K562 (cell line): ENCODE measurements around the gene KCTD12. TPM values are rescaled to one million over a fixed set of nuclear protein-coding genes. Genes with fewer than 3 reads are reported as not detected.

Experiments
- ATAC-seq: fragments of 200-7000 bp; cut with Tn5 transposase; 3 replicates; pipeline ENCODE4 v1.9.1; 2020; ENCODE audit warnings: moderate library complexity
- BruUV-seq: library from RNA; stranded (reverse); fragments of 400-500 nt; replicated peaks from 2 replicates; lab custom pipeline; 2021; lab: Mats Ljungman, UMichigan
- CTCF ChIA-PET: fragments of 300-600 bp; formaldehyde crosslinking; extraction: SDS; loops from one replicate; lab custom pipeline; 2021; ENCODE audit warnings: low intra/inter-chr PET ratio; lab: Yijun Ruan, JAX
- POLR2A ChIA-PET: fragments of 300-600, 350-650 bp; sonication (Branson Sonifier 250); formaldehyde crosslinking; extraction: SDS; loops from one replicate; lab custom pipeline; 2021; ENCODE audit warnings: antibody characterized with exemption, inconsistent platforms; lab: Yijun Ruan, JAX
- DNase-seq, 4 experiments: peaks; one replicate each; pipeline versions ENCODE4 v3.0.0 to v3.0.0-alpha.2; 2011 to 2018; ENCODE audit warnings: low spot score in 3 of 4, mixed read lengths in 3 of 4; ENCODE audit errors: extremely low read depth in 1 of 4
- FAIRE-seq: peaks from 2 replicates; lab custom pipeline; 2011; peaks lifted over from hg19 to GRCh38; lab: Jason Lieb, UNC
- H2AFZ ChIP-seq: 2 replicates; pipeline ENCODE4 v1.6.0; 2011; ENCODE audit warnings: low read depth, low read length, control low read depth, inconsistent platforms
- H3K27ac ChIP-seq: fragments of 200-600 bp; 3 replicates; pipeline ENCODE4 v1.8.0; 2011; ENCODE audit warnings: low read depth, mild to moderate bottlenecking, control low read depth, inconsistent platforms, low read length, moderate library complexity, mixed read lengths; ENCODE audit errors: extremely low read depth
- H3K27me3 ChIP-seq, 2 experiments: fragments of 300-600 bp in 1 of 2; 2 replicates in 1 of 2; 3 replicates in 1 of 2; pipeline versions ENCODE4 v1.6.0 to v1.8.0; 2011; ENCODE audit warnings: inconsistent platforms in 2 of 2, low read length in 2 of 2, mild to moderate bottlenecking in 1 of 2, mixed read lengths in 1 of 2, moderate library complexity in 1 of 2; ENCODE audit not compliant: control insufficient read depth in 2 of 2, insufficient read depth in 2 of 2
- H3K36me3 ChIP-seq: fragments of 300-600 bp; 3 replicates; pipeline ENCODE4 v1.8.0; 2011; ENCODE audit warnings: mild to moderate bottlenecking, low read length, inconsistent platforms; ENCODE audit not compliant: control insufficient read depth, insufficient read depth
- H3K4me1 ChIP-seq, 2 experiments: fragments of 200-600 bp in 1 of 2; replicated peaks in 1 of 2; 2 replicates in 1 of 2; 3 replicates in 1 of 2; pipeline versions ENCODE4 v1.5.1 to v1.8.0; 2011; ENCODE audit warnings: inconsistent platforms in 2 of 2, low read length in 2 of 2, mild to moderate bottlenecking in 1 of 2, mixed read lengths in 1 of 2, moderate library complexity in 1 of 2; ENCODE audit not compliant: control insufficient read depth in 2 of 2, insufficient read depth in 2 of 2
- H3K4me2 ChIP-seq: 2 replicates; pipeline ENCODE4 v1.6.1; 2011; ENCODE audit warnings: low read length, control low read depth, inconsistent platforms, mixed read lengths; ENCODE audit not compliant: insufficient read depth
- H3K4me3 ChIP-seq: fragments of 200-600 bp; sonication (generic), shearing (Covaris generic); 2 replicates; pipeline ENCODE4 v1.5.1; 2016; ENCODE audit warnings: control low read depth, inconsistent platforms
- H3K79me2 ChIP-seq: fragments of 200-600 bp; 3 replicates; pipeline ENCODE4 v1.8.0; 2011; ENCODE audit warnings: low read length, inconsistent platforms; ENCODE audit not compliant: control insufficient read depth, insufficient read depth
- H3K9ac ChIP-seq, 2 experiments: 2 replicates each; pipeline versions ENCODE4 v1.6.0 to v1.6.1; 2011; ENCODE audit warnings: low read depth in 2 of 2, low read length in 2 of 2, control low read depth in 1 of 2, inconsistent platforms in 1 of 2, mild to moderate bottlenecking in 1 of 2, mixed read lengths in 1 of 2; ENCODE audit not compliant: insufficient read depth in 1 of 2
- H3K9me1 ChIP-seq: one replicate; pipeline ENCODE4 v1.6.0; 2011; ENCODE audit warnings: inconsistent platforms, mild to moderate bottlenecking, low read length, moderate library complexity; ENCODE audit not compliant: control insufficient read depth, insufficient read depth
- H3K9me3 ChIP-seq: replicated peaks from 2 replicates; pipeline ENCODE4 v1.5.1; 2011; ENCODE audit warnings: low read depth, low read length, inconsistent platforms; ENCODE audit not compliant: control insufficient read depth, insufficient read depth
- H4K20me1 ChIP-seq: replicated peaks from 2 replicates; pipeline ENCODE4 v1.6.1; 2011; ENCODE audit warnings: low read length, inconsistent platforms, mixed read lengths; ENCODE audit not compliant: control insufficient read depth, insufficient read depth
- DPF2 ChIP-seq: fragments of 450-650 bp; IDR thresholded peaks from 2 replicates; pipeline ENCODE4 v1.6.1; 2016
- GABPB2 ChIP-seq: fragments of 250-450 bp; sonication (Bioruptor Pico); conservative IDR thresholded peaks from 2 replicates; pipeline ENCODE4 v1.5.1; 2021; ENCODE audit warnings: mild to moderate bottlenecking
- MAFK ChIP-seq: IDR thresholded peaks from 2 replicates; pipeline ENCODE4 v1.6.1; 2011; ENCODE audit warnings: low read length, improper control_type of control experiment
- MYNN ChIP-seq, 2 experiments: sonication (generic); formaldehyde crosslinking in 1 of 2; IDR thresholded peaks; 2 replicates each; pipeline versions ENCODE4 v1.5.0 to v1.6.1; 2016 to 2020; ENCODE audit warnings: antibody characterized with exemption in 1 of 2, missing genetic modification reagents in 1 of 2
- PHF21A ChIP-seq: fragments of 450-650 bp; IDR thresholded peaks from 2 replicates; pipeline ENCODE4 v1.6.1; 2017; ENCODE audit warnings: low read depth, borderline replicate concordance
- ZC3H4 ChIP-seq: sonication (generic); formaldehyde crosslinking; IDR thresholded peaks from 2 replicates; pipeline ENCODE4 v1.9.0; 2021; ENCODE audit warnings: missing genetic modification reagents, borderline replicate concordance
- whole genome bisulfite sequencing: fragments of 100-300 bp; shearing (Covaris generic); methylation state at CpG from one replicate; pipeline ENCODE4 v1.1.6; 2016; ENCODE audit warnings: low coverage, mixed read lengths; ENCODE audit not compliant: insufficient coverage; ENCODE audit errors: missing lambda C conversion rate; 5-methylcytosine and 5-hydroxymethylcytosine counted together
- in situ Hi-C: fragments of 300-500 bp; cut with MboI; formaldehyde crosslinking; loops from 4 replicates; pipeline ENCODE4 v1.15.0; 2018; ENCODE audit warnings: inconsistent platforms, mixed read lengths
- intact Hi-C: fragments of 100-400 bp; cut with micrococcal nuclease; formaldehyde crosslinking; loops from 2 replicates; pipeline ENCODE4 v1.14.2; 2022
- polyA plus RNA-seq, 8 experiments: library from polyadenylated mRNA; depleted of rRNA in 4 of 8; stranded (reverse) in 5 of 8; unstranded in 3 of 8; fragments of >200 nt; fragmentation: Nextera tagmentation in 2 of 8; fragmentation: Illumina TruSeq in 1 of 8; extraction: Ambion mirVana in 2 of 8; extraction: Trizol in 1 of 8; gene quantifications; 2 replicates each; pipeline versions ENCODE4 v1.2.1 to v1.2.3, GENCODE V29; 2011 to 2014; ENCODE audit warnings: inconsistent platforms in 1 of 8, missing spikeins in 1 of 8
- total RNA-seq, 7 experiments: library from RNA; depleted of rRNA in 6 of 7; stranded (reverse); fragments of >200 nt in 6 of 7; fragmentation: Illumina TruSeq in 2 of 7; extraction: Trizol in 2 of 7; gene quantifications; 2 replicates each; pipeline versions ENCODE4 v1.2.1 to v1.2.3, GENCODE V29; 2011 to 2021; ENCODE audit warnings: low replicate concordance in 1 of 7

The KCTD12 gene
- total and polyA plus RNA-seq, 9 of the 15 experiments (the other 6 are each of a cell fraction or from before 2014, with no cell fraction given) = 0.14 to 0.93 (median 0.32) TPM

DNA sequence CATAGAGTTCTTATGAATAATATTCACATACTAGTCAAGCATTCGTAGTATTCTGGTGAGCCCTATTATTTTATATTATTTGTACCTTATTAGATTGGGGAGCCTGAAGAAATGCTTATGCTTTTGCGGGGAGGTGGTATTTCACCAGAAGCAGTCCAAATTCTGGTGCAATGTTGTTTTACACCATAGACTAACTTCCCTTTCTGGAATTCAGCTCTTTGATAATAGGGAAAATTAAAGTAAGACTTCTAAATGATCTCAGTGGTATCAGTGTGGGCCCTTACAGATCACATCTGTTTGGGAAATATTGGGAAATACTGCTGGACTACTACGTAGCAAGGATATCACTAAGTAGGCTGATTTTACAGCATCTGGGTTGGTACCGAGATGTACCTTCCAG is 34.2 kb downstream of the KCTD12 start (continued):
- no peak for TF ChIP-seq ZC3H4

- Histone ChIP-seq H2AFZ (no peak overlapping the region), H3K9ac (no peak overlapping the region), H3K79me2 (no peaks in the 10 kb centered on the region), H3K27ac (no peak overlapping the region), H3K4me2 (no peak overlapping the region), H3K4me3 (no peak overlapping the region), H3K4me1 (no peaks in the 10 kb centered on the region), H4K20me1 (no peaks in the 10 kb centered on the region), H3K27me3 (no peaks in the 10 kb centered on the region), H3K9me3 (no peaks in the 10 kb centered on the region), H3K9me1 (no peaks in the 10 kb centered on the region), H3K36me3 (no peaks in the 10 kb centered on the region)
- no peak for ATAC-seq
- ChIA-PET POLR2A (no interaction called here), CTCF (interaction anchor here (0.7 kb wide), 1 partner anchor 23 kb away, joined by 3 read pairs; no protein-coding TSS in a partner anchor)
- no peak for DNase-seq
- no TSS peak for BruUV-seq
- in situ Hi-C loops = no loop called here
- 0% methylated on average over 6 of the region's 6 CpGs for WGBS
- no peak for FAIRE-seq
- TF ChIP-seq PHF21A = no peak
- TF ChIP-seq MYNN (IDR thresholded peaks at IDR 0.05) = no peak
- TF ChIP-seq MYNN (CRISPR knock-in tag; IDR thresholded peaks at IDR 0.05) = no peak
- no peak for TF ChIP-seq GABPB2 (CRISPR knock-in tag)
- TF ChIP-seq DPF2 = no peak
- no peak for TF ChIP-seq MAFK
- intact Hi-C loops = no loop called here
Observed at GRCh38 chr13:76849493-76849892, 36.7 kb downstream of the KCTD12 start.
